KMS-11 (cell line): ENCODE data around the gene RMRP.

Source experiments
- H2AFZ ChIP-seq: fragments of 200-600 bp; sonication (generic); 2 replicates; pipeline ENCODE4 v1.6.1; 2016; ENCODE audit warnings: antibody characterized with exemption, mixed run types, low read depth
- H3K27ac ChIP-seq: fragments of 200-600 bp; sonication (generic); 2 replicates; pipeline ENCODE4 v1.6.1; 2016; ENCODE audit warnings: mild to moderate bottlenecking, mixed run types
- H3K27me3 ChIP-seq: fragments of 200-600 bp; sonication (generic); 2 replicates; pipeline ENCODE4 v1.6.1; 2017; ENCODE audit warnings: mild to moderate bottlenecking, low read depth, mixed run types, moderate library complexity; ENCODE audit not compliant: insufficient read depth
- H3K36me3 ChIP-seq: fragments of 200-600 bp; sonication (generic); 2 replicates; pipeline ENCODE4 v1.6.1; 2017; ENCODE audit warnings: mild to moderate bottlenecking, mixed run types; ENCODE audit not compliant: insufficient read depth
- H3K4me1 ChIP-seq: fragments of 200-600 bp; sonication (generic); 2 replicates; pipeline ENCODE4 v1.6.1; 2016; ENCODE audit warnings: mild to moderate bottlenecking, low read depth, mixed run types; ENCODE audit not compliant: poor library complexity, severe bottlenecking
- H3K4me2 ChIP-seq: fragments of 200-600 bp; sonication (generic); 2 replicates; pipeline ENCODE4 v1.7.0; 2016; ENCODE audit warnings: mild to moderate bottlenecking, mixed run types
- H3K4me3 ChIP-seq: fragments of 200-600 bp; sonication (generic); IDR thresholded peaks from 2 replicates; pipeline ENCODE4 v1.6.1; 2017; ENCODE audit warnings: low read depth, low read length, mixed read lengths; ENCODE audit not compliant: insufficient read depth
- H3K79me2 ChIP-seq: fragments of 200-600 bp; sonication (generic); 2 replicates; pipeline ENCODE4 v1.6.1; 2016; ENCODE audit warnings: low read depth, mixed run types; ENCODE audit not compliant: insufficient read depth
- H3K9ac ChIP-seq: fragments of 200-600 bp; sonication (generic); 2 replicates; pipeline ENCODE4 v1.6.1; 2016; ENCODE audit warnings: mild to moderate bottlenecking, mixed run types
- H4K20me1 ChIP-seq: fragments of 200-600 bp; sonication (generic); 2 replicates; pipeline ENCODE4 v1.6.1; 2016; ENCODE audit warnings: mild to moderate bottlenecking, mixed run types; ENCODE audit not compliant: insufficient read depth
- TF ChIP-seq, protein P1 (sequence below): fragments of 200-600 bp; sonication (generic); conservative IDR thresholded peaks from 2 replicates; pipeline ENCODE4 v1.6.1; 2017; ENCODE audit warnings: low read depth, mild to moderate bottlenecking, antibody characterized with exemption, low read length, moderate library complexity, mixed read lengths

RMRP gene

GRCh38 chr9:35703906-35704672 is 46.3 kb upstream of the RMRP start:
- no peak overlapping the region for H3K27ac ChIP-seq
- no peaks in the 10 kb centered on the region for H3K79me2 ChIP-seq
- H3K27me3 ChIP-seq = no peaks in the 10 kb centered on the region
- no peaks in the 10 kb centered on the region for H3K4me1 ChIP-seq
- no peak overlapping the region for H2AFZ ChIP-seq
- H3K9ac ChIP-seq = no peak overlapping the region
- H3K36me3 ChIP-seq = no peaks in the 10 kb centered on the region; the same call in 1 of the 2 replicates
- no peak overlapping the region for H3K4me3 ChIP-seq
- no peak overlapping the region for H3K4me2 ChIP-seq
- H4K20me1 ChIP-seq = no peaks in the 10 kb centered on the region
- TF ChIP-seq, protein P1, sequence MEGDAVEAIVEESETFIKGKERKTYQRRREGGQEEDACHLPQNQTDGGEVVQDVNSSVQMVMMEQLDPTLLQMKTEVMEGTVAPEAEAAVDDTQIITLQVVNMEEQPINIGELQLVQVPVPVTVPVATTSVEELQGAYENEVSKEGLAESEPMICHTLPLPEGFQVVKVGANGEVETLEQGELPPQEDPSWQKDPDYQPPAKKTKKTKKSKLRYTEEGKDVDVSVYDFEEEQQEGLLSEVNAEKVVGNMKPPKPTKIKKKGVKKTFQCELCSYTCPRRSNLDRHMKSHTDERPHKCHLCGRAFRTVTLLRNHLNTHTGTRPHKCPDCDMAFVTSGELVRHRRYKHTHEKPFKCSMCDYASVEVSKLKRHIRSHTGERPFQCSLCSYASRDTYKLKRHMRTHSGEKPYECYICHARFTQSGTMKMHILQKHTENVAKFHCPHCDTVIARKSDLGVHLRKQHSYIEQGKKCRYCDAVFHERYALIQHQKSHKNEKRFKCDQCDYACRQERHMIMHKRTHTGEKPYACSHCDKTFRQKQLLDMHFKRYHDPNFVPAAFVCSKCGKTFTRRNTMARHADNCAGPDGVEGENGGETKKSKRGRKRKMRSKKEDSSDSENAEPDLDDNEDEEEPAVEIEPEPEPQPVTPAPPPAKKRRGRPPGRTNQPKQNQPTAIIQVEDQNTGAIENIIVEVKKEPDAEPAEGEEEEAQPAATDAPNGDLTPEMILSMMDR = no peak

GRCh38 chr9:35702696-35703095 is 44.9 kb upstream of the RMRP start:
- Histone ChIP-seq H4K20me1 (no peaks in the 10 kb centered on the region), H3K9ac (no peak overlapping the region), H3K4me1 (no peaks in the 10 kb centered on the region), H3K27ac (no peak overlapping the region), H3K4me3 (no peak overlapping the region), H3K36me3 (no peaks in the 10 kb centered on the region; the same call in 1 of the 2 replicates), H3K27me3 (no peaks in the 10 kb centered on the region), H2AFZ (no peak overlapping the region), H3K79me2 (no peaks in the 10 kb centered on the region), H3K4me2 (no peak overlapping the region)
- TF ChIP-seq, protein P1 = no peak

GRCh38 chr9:35700942-35701341 is 43.1 kb upstream of the RMRP start:
- Histone ChIP-seq H3K79me2 (no peaks in the 10 kb centered on the region), H3K36me3 (no peaks in the 10 kb centered on the region; the same call in 1 of the 2 replicates), H2AFZ (no peak overlapping the region), H4K20me1 (no peaks in the 10 kb centered on the region), H3K4me3 (no peak overlapping the region), H3K4me1 (no peaks in the 10 kb centered on the region), H3K9ac (no peak overlapping the region), H3K27me3 (no peaks in the 10 kb centered on the region), H3K27ac (no peak overlapping the region), H3K4me2 (no peak overlapping the region)
- TF ChIP-seq, protein P1 = no peak

GRCh38 chr9:35700031-35700430 is 42.2 kb upstream of the RMRP start:
- Histone ChIP-seq H3K27ac (no peak overlapping the region), H3K4me1 (no peaks in the 10 kb centered on the region), H4K20me1 (no peaks in the 10 kb centered on the region), H2AFZ (no peak overlapping the region), H3K79me2 (no peaks in the 10 kb centered on the region), H3K27me3 (no peaks in the 10 kb centered on the region), H3K4me2 (no peak overlapping the region), H3K36me3 (no peaks in the 10 kb centered on the region; the same call in 1 of the 2 replicates), H3K4me3 (no peak overlapping the region), H3K9ac (no peak overlapping the region)
- TF ChIP-seq, protein P1 = no peak
